Memory B cell (primary cell): ENCODE measurements around the gene NUCB1.
"Not testable (repeated sequence)": the region's sequence is repeated elsewhere in the genome, so short reads cannot be mapped to it uniquely, and the experiment has no call there.

Experiments
- ATAC-seq: fragments of 150-1000 bp; cut with Tn5 transposase; 2 replicates; pipeline ENCODE4 v1.10.0; 2021; ENCODE audit warnings: low read depth, mild to moderate bottlenecking, moderate library complexity
- DNase-seq, 2 donors: peaks; one replicate each; pipeline ENCODE4 v3.0.0; 2022; ENCODE audit warnings: low spot score in 2 of 2
- H3K27ac Mint-ChIP-seq: one replicate; pipeline ENCODE4 v1.8.0; 2022; ENCODE audit warnings: mild to moderate bottlenecking, moderate library complexity, mixed read lengths
- H3K27me3 Mint-ChIP-seq: one replicate; pipeline ENCODE4 v1.8.0; 2022; ENCODE audit warnings: mixed read lengths
- H3K36me3 Mint-ChIP-seq: one replicate; pipeline ENCODE4 v1.8.0; 2022; ENCODE audit warnings: mild to moderate bottlenecking, mixed read lengths
- H3K4me1 Mint-ChIP-seq: one replicate; pipeline ENCODE4 v1.8.0; 2022; ENCODE audit warnings: mixed read lengths
- H3K4me3 Mint-ChIP-seq: one replicate; pipeline ENCODE4 v1.8.0; 2022; ENCODE audit warnings: mild to moderate bottlenecking, moderate library complexity, mixed read lengths
- H3K9me3 Mint-ChIP-seq: one replicate; pipeline ENCODE4 v1.8.0; 2022; ENCODE audit warnings: mixed read lengths

The NUCB1 gene

DNA sequence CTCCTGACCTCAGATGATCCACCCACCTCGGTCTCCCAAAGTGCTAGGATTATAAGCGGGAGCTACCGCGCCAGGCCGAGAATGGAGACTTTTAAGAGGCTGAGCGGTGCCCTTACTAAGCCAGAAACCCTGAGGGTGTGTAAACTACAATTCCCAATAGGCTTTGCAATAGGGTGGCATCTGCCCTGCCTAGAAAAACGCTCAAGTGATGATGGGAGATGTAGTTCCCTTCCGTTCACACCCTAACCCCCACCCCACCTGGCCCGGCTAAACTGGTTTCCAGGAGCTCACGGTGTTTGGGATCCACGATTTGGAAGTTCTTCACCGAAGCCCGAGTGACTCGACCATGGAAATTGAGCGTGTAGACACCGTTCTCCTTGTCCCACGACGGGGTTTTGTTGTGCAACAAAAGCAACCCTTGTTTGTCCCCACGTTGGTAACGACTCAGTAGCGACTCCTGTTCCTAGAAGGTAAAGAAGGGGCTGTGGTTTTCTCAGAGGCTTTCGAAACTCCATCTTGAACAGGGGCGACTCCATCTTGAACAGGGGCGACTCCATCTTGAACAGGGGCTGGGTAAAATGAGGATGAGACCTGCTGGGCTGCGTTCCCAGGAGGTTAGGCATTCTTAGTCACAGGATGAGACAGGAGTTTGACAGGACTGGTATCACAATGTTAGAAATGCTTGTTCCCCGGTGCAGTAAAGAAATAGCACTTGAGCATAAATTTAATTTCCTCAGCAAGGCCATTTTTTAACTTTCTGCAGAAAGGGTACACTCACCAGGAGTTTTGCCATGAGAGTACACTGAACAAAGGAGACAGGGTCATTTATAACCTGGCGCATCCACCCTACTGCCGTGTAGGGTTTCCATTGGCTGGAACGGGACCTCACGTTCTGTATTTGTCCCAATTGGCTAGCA is 18.1 kb upstream of the NUCB1 start:
- Mint-ChIP-seq H3K36me3 (peaks cover 5% of the 10 kb centered on the region), H3K9me3 (no peaks in the 10 kb centered on the region), H3K27ac (no peak overlapping the region), H3K27me3 (no peaks in the 10 kb centered on the region), H3K4me1 (peaks cover 8% of the 10 kb centered on the region), H3K4me3 (no peak overlapping the region)
- ATAC-seq = peak; percentile 48
- DNase-seq = no peak

DNA sequence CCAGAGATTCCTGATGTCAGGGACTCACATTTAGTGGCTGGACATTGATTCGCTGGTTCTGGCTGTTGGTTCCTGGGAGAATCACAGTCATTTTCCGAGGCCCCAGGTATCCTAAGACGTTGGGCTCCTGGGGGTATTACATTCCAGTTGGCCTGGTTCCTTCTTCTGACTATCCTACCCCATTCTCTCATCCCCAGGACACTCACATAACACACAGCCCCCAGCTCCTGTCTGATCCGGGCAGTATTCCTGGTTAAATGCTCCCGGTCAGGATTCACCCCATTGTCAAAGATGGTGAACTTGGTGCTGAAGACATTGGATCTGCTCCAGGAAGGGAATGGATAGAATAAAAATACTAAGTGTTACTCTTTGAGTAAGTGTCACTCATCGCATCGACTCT is 16.4 kb upstream of the NUCB1 start:
- H3K4me3 Mint-ChIP-seq = no peak overlapping the region
- H3K9me3 Mint-ChIP-seq = no peaks in the 10 kb centered on the region
- H3K4me1 Mint-ChIP-seq = peaks cover 8% of the 10 kb centered on the region
- no peaks in the 10 kb centered on the region for H3K36me3 Mint-ChIP-seq
- H3K27ac Mint-ChIP-seq = no peak overlapping the region
- DNase-seq (no peak), ATAC-seq (no peak)
- no peaks in the 10 kb centered on the region for H3K27me3 Mint-ChIP-seq

DNA sequence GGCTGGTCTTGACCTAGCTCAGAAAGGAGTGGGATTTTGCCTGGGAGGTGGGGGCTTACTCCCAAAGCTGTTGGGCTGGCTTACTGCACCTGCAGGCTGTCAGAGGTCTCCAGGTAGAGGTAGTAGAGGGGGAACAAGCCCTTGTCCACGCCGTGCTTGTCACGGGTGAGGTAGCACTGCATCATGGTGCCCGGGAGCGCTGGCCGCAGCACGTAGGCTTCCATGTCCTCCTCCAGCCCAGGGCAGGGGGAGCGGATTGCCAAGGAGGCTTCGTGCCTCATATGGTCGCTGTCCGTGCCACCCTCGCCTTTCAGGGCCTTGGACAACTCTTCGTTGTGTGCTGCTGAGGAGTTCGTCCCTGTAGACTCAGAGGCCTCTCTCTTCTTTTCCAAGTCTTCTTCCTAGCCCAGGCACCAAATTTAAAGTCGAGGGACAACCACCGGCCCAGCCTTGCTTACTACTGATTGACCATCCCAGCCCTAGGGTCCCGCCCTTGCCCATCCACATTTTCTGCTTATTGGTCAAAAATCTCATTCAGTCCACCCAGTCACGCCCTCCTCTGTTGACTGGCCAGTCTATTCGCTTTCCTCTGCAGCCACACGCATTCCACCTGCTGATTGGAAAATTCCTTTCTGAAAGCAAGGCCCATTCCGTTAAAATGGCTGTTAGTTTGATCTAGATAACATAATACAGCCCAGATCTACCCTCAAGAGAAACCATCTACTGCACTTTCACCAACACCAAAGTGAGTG is 12.1 kb upstream of the NUCB1 start:
- H3K9me3 Mint-ChIP-seq = no peaks in the 10 kb centered on the region
- no peaks in the 10 kb centered on the region for H3K27me3 Mint-ChIP-seq
- no peaks in the 10 kb centered on the region for H3K36me3 Mint-ChIP-seq
- no peak overlapping the region for H3K27ac Mint-ChIP-seq
- DNase-seq (no peak), ATAC-seq (no peak)
- H3K4me3 Mint-ChIP-seq = no peak overlapping the region
- H3K4me1 Mint-ChIP-seq = peaks cover 15% of the 10 kb centered on the region

- not testable (repeated sequence) for H3K27me3 Mint-ChIP-seq, DNase-seq, H3K9me3 Mint-ChIP-seq, H3K27ac Mint-ChIP-seq, H3K4me3 Mint-ChIP-seq, ATAC-seq, H3K36me3 Mint-ChIP-seq
- peaks cover 15% of the 10 kb centered on the region for H3K4me1 Mint-ChIP-seq
Measured at GRCh38 chr19:48889496-48889895, 10.6 kb upstream of the NUCB1 start.

- ATAC-seq (no peak), DNase-seq (no peak)
- Mint-ChIP-seq H3K9me3 (no peaks in the 10 kb centered on the region), H3K4me1 (peaks cover 17% of the 10 kb centered on the region), H3K36me3 (no peaks in the 10 kb centered on the region), H3K4me3 (peak overlapping the region; percentile 15), H3K27ac (no peak overlapping the region), H3K27me3 (peaks cover 7% of the 10 kb centered on the region)
Measured at GRCh38 chr19:48890551-48890950, 9.6 kb upstream of the NUCB1 start.

DNA sequence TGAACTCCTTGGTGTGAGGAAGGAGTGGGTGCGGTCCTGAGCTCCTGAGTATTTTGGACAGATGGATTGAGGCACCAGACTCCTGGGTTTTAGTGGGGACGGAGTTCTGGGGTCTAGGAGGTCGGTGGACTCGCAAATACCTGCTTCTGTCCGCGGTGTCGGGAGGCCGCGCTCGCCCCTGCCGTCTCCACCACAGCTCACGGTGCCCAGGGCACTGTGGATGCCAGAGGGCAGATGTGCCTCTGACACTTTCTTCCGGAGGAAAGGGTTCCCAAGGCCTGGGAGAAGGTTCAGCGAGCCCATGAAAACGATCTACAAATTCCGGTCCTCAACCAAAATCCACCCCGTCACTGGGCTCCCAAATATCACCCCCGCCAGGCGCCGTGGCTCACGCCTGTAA is 4.9 kb upstream of the NUCB1 start:
- DNase-seq (no peak), ATAC-seq (no peak)
- Mint-ChIP-seq H3K4me3 (no peak overlapping the region), H3K27me3 (peaks cover 11% of the 10 kb centered on the region), H3K9me3 (no peaks in the 10 kb centered on the region), H3K27ac (no peak overlapping the region), H3K4me1 (peaks cover 23% of the 10 kb centered on the region), H3K36me3 (no peaks in the 10 kb centered on the region)

GRCh38 chr19:48896191-48896720 is 3.9 kb upstream of the NUCB1 start:
- no peaks in the 10 kb centered on the region for H3K9me3 Mint-ChIP-seq
- DNase-seq (no peak), ATAC-seq (no peak)
- no peak overlapping the region for H3K27ac Mint-ChIP-seq
- H3K27me3 Mint-ChIP-seq = peaks cover 11% of the 10 kb centered on the region
- peak overlapping the region; percentile 70 for H3K4me3 Mint-ChIP-seq
- H3K36me3 Mint-ChIP-seq = no peaks in the 10 kb centered on the region
- H3K4me1 Mint-ChIP-seq = peaks cover 21% of the 10 kb centered on the region

DNA sequence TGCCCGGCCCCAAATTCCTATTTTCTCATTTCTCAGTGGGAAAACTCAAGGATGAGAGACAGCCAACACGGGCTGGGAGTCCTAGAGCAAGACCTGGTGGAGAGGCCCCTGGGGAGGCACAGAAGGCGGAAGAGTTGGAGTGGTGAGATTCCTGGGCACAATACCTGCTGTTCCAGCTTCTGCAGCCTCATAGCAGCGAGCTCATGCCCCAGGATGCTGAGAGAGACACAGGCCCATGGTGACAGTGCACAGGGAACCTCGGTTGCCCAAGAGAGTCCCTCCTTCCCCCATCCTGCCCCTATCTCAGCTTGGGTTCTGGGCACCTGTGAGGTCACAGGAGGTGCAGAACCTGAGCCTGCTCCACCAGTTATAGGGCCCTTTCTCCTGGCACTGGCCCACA is 2.9 kb upstream of the NUCB1 start:
- peaks cover 11% of the 10 kb centered on the region for H3K27me3 Mint-ChIP-seq
- H3K36me3 Mint-ChIP-seq = peaks cover 3% of the 10 kb centered on the region
- no peak overlapping the region for H3K27ac Mint-ChIP-seq
- no peak for DNase-seq
- peaks cover 16% of the 10 kb centered on the region for H3K4me1 Mint-ChIP-seq
- no peak for ATAC-seq
- H3K9me3 Mint-ChIP-seq = no peaks in the 10 kb centered on the region
- no peak overlapping the region for H3K4me3 Mint-ChIP-seq

DNA sequence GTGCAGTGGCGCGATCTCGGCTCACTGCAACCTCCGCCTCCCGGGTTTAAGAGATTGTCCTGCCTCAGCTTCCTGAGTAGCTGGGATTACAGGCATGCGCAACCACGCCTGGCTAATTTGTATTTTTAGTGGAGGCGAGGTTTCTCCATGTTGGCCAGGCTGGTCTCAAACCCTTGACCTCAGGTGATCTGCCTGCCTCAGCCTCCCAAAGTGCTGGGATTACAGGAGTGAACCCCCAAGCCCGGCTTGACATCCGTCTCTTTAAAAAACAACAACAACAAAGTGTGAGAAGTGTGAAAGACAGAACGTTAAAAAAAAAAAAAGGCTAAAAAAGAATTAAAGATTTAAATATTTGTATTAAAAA is 744 bp upstream of the NUCB1 start:
- H3K27me3 Mint-ChIP-seq, H3K9me3 Mint-ChIP-seq, H3K27ac Mint-ChIP-seq, ATAC-seq, DNase-seq, H3K36me3 Mint-ChIP-seq: not testable (repeated sequence)
- Mint-ChIP-seq H3K4me3 (peak overlapping the region; percentile 96), H3K4me1 (peaks cover 24% of the 10 kb centered on the region)

DNA sequence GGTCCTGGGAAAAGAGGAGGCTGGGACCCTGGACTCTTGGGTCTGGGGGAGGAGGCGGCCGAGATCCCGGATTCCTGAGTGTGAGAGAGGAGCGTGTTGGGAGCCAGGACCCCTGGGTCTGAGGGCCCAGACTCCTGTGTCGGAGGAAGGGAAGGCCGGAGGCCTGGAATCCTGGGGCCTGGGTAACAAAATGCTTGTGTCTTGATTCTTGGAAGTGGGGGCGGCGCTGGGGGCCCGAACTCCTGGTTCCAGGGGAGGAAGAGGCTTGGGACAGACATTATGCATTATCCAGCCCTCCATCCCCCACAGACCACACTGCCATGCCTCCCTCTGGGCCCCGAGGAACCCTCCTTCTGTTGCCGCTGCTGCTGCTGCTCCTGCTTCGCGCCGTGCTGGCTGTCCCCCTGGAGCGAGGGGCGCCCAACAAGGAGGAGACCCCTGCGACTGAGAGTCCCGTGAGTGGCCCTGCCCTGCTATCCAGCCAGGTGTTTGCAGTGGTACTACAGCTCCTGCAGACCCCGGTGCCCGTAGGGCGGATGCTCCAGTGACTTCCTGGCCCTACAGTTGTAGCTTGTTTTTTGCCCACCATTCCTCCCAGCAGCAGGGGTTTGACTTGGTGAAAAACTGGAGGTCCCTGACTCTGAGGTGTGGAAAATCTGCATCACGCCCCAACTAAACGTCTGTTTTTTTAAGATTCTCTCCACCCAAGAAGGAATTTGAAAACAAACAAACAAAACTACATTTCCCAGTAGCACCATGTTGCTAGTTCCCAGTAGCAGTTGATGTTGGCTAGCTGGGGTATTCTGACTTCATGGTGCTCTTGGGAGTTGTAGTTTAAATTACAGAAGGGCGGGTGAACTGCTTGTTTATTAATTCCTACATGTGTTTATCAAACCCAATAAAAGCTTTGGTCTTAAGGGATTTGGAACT is 630 bp downstream of the NUCB1 start:
- ATAC-seq = no peak
- Mint-ChIP-seq H3K36me3 (peaks cover 16% of the 10 kb centered on the region), H3K27ac (peak overlapping the region; percentile 92), H3K9me3 (no peaks in the 10 kb centered on the region), H3K4me3 (peak overlapping the region; percentile 96), H3K4me1 (peaks cover 21% of the 10 kb centered on the region), H3K27me3 (peaks cover 4% of the 10 kb centered on the region)
- no peak for DNase-seq

- not testable (repeated sequence) for H3K27me3 Mint-ChIP-seq, ATAC-seq, DNase-seq, H3K4me3 Mint-ChIP-seq, H3K9me3 Mint-ChIP-seq
- peaks cover 20% of the 10 kb centered on the region for H3K36me3 Mint-ChIP-seq
- H3K4me1 Mint-ChIP-seq = peaks cover 18% of the 10 kb centered on the region
- peak overlapping the region; percentile 41 for H3K27ac Mint-ChIP-seq
Measured at GRCh38 chr19:48902291-48902690, 2.2 kb downstream of the NUCB1 start.

GRCh38 chr19:48903788-48904187 is 3.7 kb downstream of the NUCB1 start:
- not testable (repeated sequence) for H3K4me3 Mint-ChIP-seq, H3K9me3 Mint-ChIP-seq, H3K27ac Mint-ChIP-seq

DNA sequence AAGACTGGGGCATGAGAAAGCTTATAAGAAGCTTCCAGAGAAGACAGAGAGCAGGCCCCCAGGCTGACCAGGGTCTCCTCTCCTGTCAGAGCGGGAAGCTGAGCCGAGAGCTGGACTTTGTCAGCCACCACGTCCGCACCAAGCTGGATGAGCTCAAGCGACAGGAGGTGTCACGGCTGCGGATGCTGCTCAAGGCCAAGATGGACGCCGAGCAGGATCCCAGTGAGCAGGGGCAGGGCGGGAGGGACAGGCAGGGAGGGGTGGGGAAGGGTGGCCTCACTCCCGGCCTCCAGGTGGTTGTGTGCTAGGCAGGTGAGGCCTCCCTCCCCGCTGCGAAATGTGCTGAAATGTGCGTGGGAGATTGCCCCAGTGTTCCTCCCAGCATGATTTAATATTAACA is 5.6 kb downstream of the NUCB1 start:
- Mint-ChIP-seq H3K4me3 (no peak overlapping the region), H3K27me3 (no peaks in the 10 kb centered on the region), H3K27ac (no peak overlapping the region), H3K9me3 (no peaks in the 10 kb centered on the region), H3K36me3 (peaks cover 37% of the 10 kb centered on the region), H3K4me1 (peaks cover 18% of the 10 kb centered on the region)
- no peak for DNase-seq
- ATAC-seq = no peak

More at GRCh38 chr19:48903788-48904187, 3.7 kb downstream of the NUCB1 start:
- not testable (repeated sequence) for DNase-seq, H3K27me3 Mint-ChIP-seq, ATAC-seq
- Mint-ChIP-seq H3K36me3 (peaks cover 29% of the 10 kb centered on the region), H3K4me1 (peaks cover 20% of the 10 kb centered on the region)
